Brain pericyte (primary cell): Measurements from ENCODE around the gene COA8.
A peak's percentile ranks its signal among the peaks of the same experiment; 100 is the strongest.

ENCODE experiments used
- DNase-seq: peaks from one replicate; pipeline ENCODE4 v3.0.0-alpha.2; 2012; ENCODE audit warnings: low read depth, low spot score

The COA8 gene

GRCh38 chr14:103562429-103563225, at the start of gene COA8, which contains the start of gene BAG5:
Gene COA8, plus strand, starts transcription at chr14:103562960. Its CDS starts 42 bp downstream, at chr14:103563002.
Gene BAG5, minus strand, starts transcription at chr14:103562657. Its CDS starts 1,493 bp downstream, at chr14:103561164.
- DNase-seq, result peak; percentile 36

GRCh38 chr14:103514596-103515421, 48.0 kb upstream of the COA8 start:
- no peak for DNase-seq

GRCh38 chr14:103516426-103517173, 46.2 kb upstream of the COA8 start:
- DNase-seq, result no peak

GRCh38 chr14:103517174-103517566, 45.6 kb upstream of the COA8 start:
- no peak for DNase-seq

- no peak for DNase-seq
These were observed 44.9 kb upstream of the COA8 start for GRCh38 chr14:103517721-103518421.

- DNase-seq, result no peak
These were observed 44.2 kb upstream of the COA8 start for GRCh38 chr14:103518422-103519042.

GRCh38 chr14:103519043-103519836, 43.5 kb upstream of the COA8 start:
- DNase-seq, result no peak

GRCh38 chr14:103519837-103520212, 42.9 kb upstream of the COA8 start:
- no peak for DNase-seq

GRCh38 chr14:103520269-103520656, 42.5 kb upstream of the COA8 start:
- no peak for DNase-seq

GRCh38 chr14:103520657-103521437, 41.9 kb upstream of the COA8 start:
- DNase-seq, result no peak

GRCh38 chr14:103521438-103521950, 41.3 kb upstream of the COA8 start:
- DNase-seq, result no peak

- DNase-seq, result no peak
These were observed 40.7 kb upstream of the COA8 start for GRCh38 chr14:103521951-103522563.

GRCh38 chr14:103522649-103523574, 39.8 kb upstream of the COA8 start, which contains the start of gene CKB:
Gene CKB, minus strand, starts transcription at chr14:103522830. Its CDS starts 337 bp downstream, at chr14:103522493.
- no peak for DNase-seq

- DNase-seq, result no peak
These were observed 39.2 kb upstream of the COA8 start for GRCh38 chr14:103523575-103523954.

GRCh38 chr14:103524002-103524935, 38.5 kb upstream of the COA8 start:
- no peak for DNase-seq
